Nucleus accumbens (tissue), 56 donors: Measurements from ENCODE around the gene ANKRD40.
"Not testable (repeated sequence)": the region's sequence is repeated elsewhere in the genome, so short reads cannot be mapped to it uniquely, and the experiment has no call there.

Experiments used
- DNase-seq, 56 donors: peaks; one replicate each; lab custom pipeline; 2025; lab: John Stamatoyannopoulos, UW

Gene ANKRD40

GRCh38 chr17:50687200-50688066, 20.3 kb downstream of the ANKRD40 start:
- no peak for DNase-seq

GRCh38 chr17:50686494-50687199, 21.1 kb downstream of the ANKRD40 start:
- no peak for DNase-seq

GRCh38 chr17:50685691-50686493, 21.8 kb downstream of the ANKRD40 start:
- no peak for DNase-seq

- no peak for DNase-seq
Observed at GRCh38 chr17:50685334-50685665, 22.4 kb downstream of the ANKRD40 start.

GRCh38 chr17:50684612-50685333, 22.9 kb downstream of the ANKRD40 start:
- no peak for DNase-seq

- no peak for DNase-seq
Observed at GRCh38 chr17:50684288-50684611, 23.5 kb downstream of the ANKRD40 start.

- DNase-seq: no peak
Observed at GRCh38 chr17:50683434-50684287, 24.1 kb downstream of the ANKRD40 start.

- no peak for DNase-seq
Observed at GRCh38 chr17:50682938-50683337, 24.8 kb downstream of the ANKRD40 start.

GRCh38 chr17:50682441-50682840, 25.3 kb downstream of the ANKRD40 start:
- DNase-seq: no peak

- peak in 15 of 56 donors; percentile 4 to 52 (median 16) for DNase-seq
Observed at GRCh38 chr17:50681263-50682200, 26.2 kb downstream of the ANKRD40 start.

- not testable (repeated sequence) for DNase-seq
Observed at GRCh38 chr17:50680543-50681262, 27.0 kb downstream of the ANKRD40 start.

- no peak for DNase-seq
Observed at GRCh38 chr17:50680126-50680525, 27.6 kb downstream of the ANKRD40 start.

- no peak for DNase-seq
Observed at GRCh38 chr17:50679008-50679544, 28.6 kb downstream of the ANKRD40 start.

GRCh38 chr17:50677851-50678375, 29.8 kb downstream of the ANKRD40 start:
- DNase-seq: no peak

GRCh38 chr17:50676065-50676975, 31.4 kb downstream of the ANKRD40 start:
- DNase-seq: no peak

- no peak for DNase-seq
Observed at GRCh38 chr17:50675627-50676026, 32.1 kb downstream of the ANKRD40 start.
